Activated gamma-delta T cell treated with anti-CD3 and anti-CD28 coated beads, Interleukin-2, amount 50 U/mL, for 16 hours (primary cell): Measurements from ENCODE around the gene SLC2A6.

ENCODE experiments used
- DNase-seq: peaks from one replicate; pipeline ENCODE4 v3.0.0-alpha.2; 2020; ENCODE audit warnings: low read depth

SLC2A6 gene

GRCh38 chr9:133437753-133438531 lies 41.0 kb downstream of the SLC2A6 start:
- DNase-seq, result no peak

DNA sequence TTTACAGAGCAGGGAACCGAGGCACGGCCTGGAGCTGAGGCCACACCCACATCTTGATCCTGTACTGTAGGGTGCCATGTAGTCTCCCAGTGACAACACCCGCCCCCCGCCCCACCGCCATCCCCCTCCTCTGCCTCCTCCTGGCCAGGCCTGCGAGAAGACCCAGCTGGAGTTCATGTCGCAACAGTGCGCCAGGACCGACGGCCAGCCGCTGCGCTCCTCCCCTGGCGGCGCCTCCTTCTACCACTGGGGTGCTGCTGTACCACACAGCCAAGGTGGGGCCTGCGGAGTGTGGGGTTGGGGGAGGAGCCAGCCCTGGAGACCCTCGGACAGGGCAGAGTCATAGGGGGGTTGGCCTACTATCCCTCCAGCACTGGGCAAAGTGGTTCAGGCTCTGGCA lies 42.2 kb downstream of the SLC2A6 start:
- DNase-seq, result no peak

DNA sequence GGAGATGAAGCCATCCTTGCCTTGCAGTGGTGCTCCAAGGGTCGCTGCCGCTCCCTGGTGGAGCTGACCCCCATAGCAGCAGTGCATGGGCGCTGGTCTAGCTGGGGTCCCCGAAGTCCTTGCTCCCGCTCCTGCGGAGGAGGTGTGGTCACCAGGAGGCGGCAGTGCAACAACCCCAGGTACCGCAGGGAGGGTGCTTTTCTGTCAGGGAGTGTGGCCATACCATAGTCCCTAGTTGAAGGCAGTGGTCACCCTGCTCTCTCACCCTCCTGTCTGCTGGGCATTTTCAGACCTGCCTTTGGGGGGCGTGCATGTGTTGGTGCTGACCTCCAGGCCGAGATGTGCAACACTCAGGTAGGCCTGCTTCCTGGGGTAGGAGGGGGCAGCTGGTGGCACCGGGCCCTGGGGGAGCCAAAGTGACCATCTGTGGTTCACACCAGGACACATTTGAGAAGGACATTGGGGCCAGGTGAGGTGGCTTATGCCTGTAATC lies 45.5 kb downstream of the SLC2A6 start:
- no peak for DNase-seq

- no peak for DNase-seq
These were observed 48.7 kb downstream of the SLC2A6 start for GRCh38 chr9:133430244-133430643.

DNA sequence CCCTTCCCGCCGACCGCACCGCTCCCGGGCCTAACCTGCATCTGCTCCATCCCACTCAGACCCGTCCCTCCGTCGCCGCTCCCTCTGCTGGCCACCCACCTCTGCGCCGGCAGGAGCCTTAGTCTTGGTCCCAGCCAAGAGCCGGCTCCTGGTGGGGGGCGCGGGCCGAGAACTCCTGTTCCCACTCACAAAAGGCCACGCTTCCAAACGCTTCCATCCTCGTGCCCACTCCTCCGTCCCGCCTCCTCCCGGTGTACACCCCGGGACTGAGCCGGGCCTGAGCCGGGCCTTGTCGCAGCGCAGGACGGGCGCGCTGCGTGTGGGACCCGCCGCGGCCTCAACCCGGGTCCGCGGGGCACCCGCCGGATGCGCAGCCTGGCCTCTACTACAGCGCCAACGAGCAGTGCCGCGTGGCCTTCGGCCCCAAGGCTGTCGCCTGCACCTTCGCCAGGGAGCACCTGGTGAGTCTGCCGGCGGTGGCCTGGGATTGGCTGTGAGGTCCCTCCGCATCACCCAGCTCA lies 49.2 kb downstream of the SLC2A6 start:
- DNase-seq, result no peak

DNA sequence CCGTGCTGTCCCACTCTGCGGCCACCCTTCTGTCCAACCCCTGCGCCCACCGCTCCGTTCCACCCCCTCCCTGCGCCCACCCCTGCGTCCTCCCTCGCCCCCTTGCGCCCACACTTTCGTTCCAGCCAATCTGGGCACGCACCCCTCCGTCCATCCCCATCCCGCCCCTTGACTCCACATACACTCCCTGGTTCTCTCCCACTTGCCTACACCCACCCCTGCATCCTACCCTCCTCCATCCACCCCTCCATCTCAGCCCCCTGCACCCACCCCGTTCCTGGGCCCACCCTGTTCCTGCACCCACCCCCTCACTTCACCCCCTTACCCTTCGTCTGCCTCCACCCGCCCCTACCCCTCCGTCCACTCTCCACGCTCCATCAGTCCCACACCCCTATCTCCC lies 49.7 kb downstream of the SLC2A6 start:
- DNase-seq, result no peak

DNA sequence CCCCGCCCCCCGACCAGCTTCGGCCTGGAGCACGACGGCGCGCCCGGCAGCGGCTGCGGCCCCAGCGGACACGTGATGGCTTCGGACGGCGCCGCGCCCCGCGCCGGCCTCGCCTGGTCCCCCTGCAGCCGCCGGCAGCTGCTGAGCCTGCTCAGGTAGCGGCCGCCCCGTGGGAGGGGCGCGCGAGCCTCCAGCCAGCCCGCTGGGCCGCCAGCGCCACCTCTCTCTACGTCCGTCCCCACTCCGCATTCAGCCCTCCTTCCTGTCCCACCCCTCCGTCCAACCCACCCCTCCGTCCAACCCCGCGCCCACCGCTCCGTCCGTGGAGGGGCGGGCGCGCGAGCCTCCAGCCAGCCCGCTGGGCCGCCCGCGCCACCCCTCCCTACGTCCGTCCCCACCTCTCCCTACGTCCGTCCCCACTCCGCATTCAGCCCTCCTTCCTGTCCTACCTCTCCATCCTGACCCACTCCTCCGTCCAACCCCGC lies 50.2 kb downstream of the SLC2A6 start:
- DNase-seq, result no peak

- no peak for DNase-seq
These were observed 51.1 kb downstream of the SLC2A6 start for GRCh38 chr9:133427658-133428348.

DNA sequence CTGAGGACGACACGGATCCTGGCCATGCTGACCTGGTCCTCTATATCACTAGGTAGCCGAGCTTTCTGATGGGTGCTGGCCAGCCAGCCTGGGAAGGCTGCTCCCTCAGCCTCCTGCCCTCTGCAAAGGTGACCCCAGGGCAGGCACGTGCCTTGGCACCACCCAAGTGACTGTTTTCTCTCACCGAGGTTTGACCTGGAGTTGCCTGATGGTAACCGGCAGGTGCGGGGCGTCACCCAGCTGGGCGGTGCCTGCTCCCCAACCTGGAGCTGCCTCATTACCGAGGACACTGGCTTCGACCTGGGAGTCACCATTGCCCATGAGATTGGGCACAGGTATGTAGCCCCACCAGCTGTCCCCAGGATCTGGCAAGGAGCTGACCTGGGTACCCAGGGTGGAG lies 52.9 kb downstream of the SLC2A6 start:
- DNase-seq, result no peak

DNA sequence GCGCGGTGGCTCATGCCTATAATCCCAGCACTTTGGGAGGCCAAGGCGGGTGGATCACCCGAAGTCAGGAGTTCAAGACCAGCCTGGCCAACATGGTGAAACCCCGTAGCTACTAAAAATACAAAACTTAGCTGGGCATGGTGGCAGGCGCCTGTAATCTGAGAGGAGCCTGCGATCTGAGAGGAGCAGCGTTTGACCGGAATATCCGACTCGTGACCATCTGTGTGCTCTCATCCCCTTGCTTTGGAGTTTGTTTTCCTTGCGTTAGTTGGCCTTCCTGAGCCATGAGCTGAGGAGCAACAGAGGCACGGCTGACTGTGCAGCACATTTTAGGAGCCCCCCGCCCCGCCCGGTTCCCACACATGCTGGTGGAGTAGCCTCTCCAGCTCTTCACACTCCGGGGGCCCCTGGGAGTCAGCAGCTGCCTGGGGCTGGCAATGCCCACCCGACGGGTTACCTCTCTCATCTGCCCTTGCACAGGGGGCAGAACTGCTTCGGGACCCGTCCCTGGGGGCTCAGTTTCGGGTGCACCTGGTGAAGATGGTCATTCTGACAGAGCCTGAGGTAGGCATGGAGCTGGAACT lies 53.8 kb downstream of the SLC2A6 start:
- no peak for DNase-seq

GRCh38 chr9:133424187-133424586 lies 54.7 kb downstream of the SLC2A6 start:
- DNase-seq, result no peak

GRCh38 chr9:133423216-133423615 lies 55.7 kb downstream of the SLC2A6 start:
- no peak for DNase-seq

DNA sequence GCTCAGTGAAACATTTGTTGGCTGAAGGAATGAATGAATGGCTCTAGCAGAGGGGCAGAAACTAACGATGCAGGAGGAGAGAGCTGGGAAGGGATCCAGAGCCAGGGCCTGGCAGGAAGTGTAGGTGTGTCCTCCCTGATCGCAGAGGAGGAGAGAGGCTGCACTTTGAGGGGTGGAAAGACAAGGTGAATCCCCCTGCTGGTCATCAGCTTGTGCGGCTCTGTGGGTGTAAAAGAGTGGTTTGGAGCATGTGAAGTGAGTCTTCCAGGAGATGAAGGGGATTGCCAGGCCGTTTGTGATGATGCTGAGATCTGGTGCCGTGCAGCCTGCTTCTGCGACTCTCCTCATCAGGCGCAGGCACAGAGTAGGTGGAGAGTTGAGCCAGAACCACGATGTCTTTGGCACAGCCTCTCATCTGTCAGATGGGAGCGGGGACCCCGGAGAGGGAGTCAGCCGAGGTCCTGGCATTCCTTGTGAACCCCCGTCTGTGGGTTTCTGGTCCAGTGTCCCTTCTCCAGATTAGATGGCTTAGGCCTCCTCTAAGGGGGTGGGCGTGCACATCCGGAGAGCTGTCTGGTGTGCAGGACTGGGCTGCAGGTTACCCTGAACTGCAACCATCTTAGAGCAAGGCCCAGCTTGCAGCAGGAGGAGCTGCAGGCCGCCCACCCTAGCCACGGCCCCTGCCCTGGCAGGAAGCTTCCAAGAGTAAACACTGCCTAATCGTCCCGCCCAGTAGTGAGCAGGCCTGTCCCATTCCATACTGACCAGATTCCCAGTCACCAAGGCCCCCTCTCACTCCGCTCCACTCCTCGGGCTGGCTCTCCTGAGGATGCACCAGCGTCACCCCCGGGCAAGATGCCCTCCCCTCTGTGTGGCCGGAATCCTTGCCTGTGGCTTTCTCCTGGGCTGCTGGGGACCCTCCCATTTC lies 57.0 kb downstream of the SLC2A6 start, which contains the start of gene ADAMTS13:
Gene ADAMTS13 (plus strand): TSS at position 753 of the 928 bp plus-strand sequence. CDS start 77 bp downstream, at position 830.
- DNase-seq, result no peak
